SJCRH30 (cell line): ENCODE results near the gene PIK3C2G. TPM values are rescaled to one million over a fixed set of nuclear protein-coding genes. Genes with fewer than 3 reads are reported as not detected.

Source experiments
- DNase-seq, 2 experiments: peaks; one replicate each; pipeline ENCODE4 v3.0.0-alpha.2; 2015 to 2020
- H3K27ac ChIP-seq: fragments of 250-450 bp; sonication (Bioruptor Pico); 2 replicates; pipeline ENCODE4 v1.5.1; 2020; ENCODE audit warnings: mild to moderate bottlenecking, moderate library complexity
- H3K27me3 ChIP-seq: fragments of 250-450 bp; sonication (Bioruptor Pico); 2 replicates; pipeline ENCODE4 v1.5.1; 2020; ENCODE audit warnings: mild to moderate bottlenecking, moderate library complexity
- H3K36me3 ChIP-seq: fragments of 250-450 bp; sonication (Bioruptor Pico); 2 replicates; pipeline ENCODE4 v1.5.1; 2020; ENCODE audit warnings: mild to moderate bottlenecking, moderate library complexity
- H3K4me1 ChIP-seq: fragments of 250-450 bp; sonication (Bioruptor Pico); 2 replicates; pipeline ENCODE4 v1.5.1; 2020; ENCODE audit warnings: mild to moderate bottlenecking, moderate library complexity
- H3K4me3 ChIP-seq: fragments of 250-450 bp; sonication (Bioruptor Pico); 2 replicates; pipeline ENCODE4 v1.5.1; 2020; ENCODE audit warnings: mild to moderate bottlenecking, moderate library complexity
- H3K9me3 ChIP-seq: fragments of 250-450 bp; sonication (Bioruptor Pico); replicated peaks from 2 replicates; pipeline ENCODE4 v1.5.1; 2020; ENCODE audit warnings: mild to moderate bottlenecking, moderate library complexity
- total RNA-seq: library from RNA; depleted of rRNA; stranded (reverse); fragments of >200 nt; shearing (Covaris generic); gene quantifications from 2 replicates; pipeline ENCODE4 v1.2.3, GENCODE V29; 2014

Gene PIK3C2G
- total RNA-seq, 1 experiment from 2014 or later = 0.04 TPM

- Histone ChIP-seq H3K27ac (no peak overlapping the region), H3K27me3 (no peaks in the 10 kb centered on the region), H3K36me3 (no peaks in the 10 kb centered on the region), H3K4me3 (no peak overlapping the region), H3K9me3 (no peaks in the 10 kb centered on the region; the same call in 1 of the 2 replicates), H3K4me1 (no peaks in the 10 kb centered on the region)
- peak in 1 of 2 experiments; percentile 15 for DNase-seq
Measured at GRCh38 chr12:18296909-18297280, 35.6 kb downstream of the PIK3C2G start.

DNA sequence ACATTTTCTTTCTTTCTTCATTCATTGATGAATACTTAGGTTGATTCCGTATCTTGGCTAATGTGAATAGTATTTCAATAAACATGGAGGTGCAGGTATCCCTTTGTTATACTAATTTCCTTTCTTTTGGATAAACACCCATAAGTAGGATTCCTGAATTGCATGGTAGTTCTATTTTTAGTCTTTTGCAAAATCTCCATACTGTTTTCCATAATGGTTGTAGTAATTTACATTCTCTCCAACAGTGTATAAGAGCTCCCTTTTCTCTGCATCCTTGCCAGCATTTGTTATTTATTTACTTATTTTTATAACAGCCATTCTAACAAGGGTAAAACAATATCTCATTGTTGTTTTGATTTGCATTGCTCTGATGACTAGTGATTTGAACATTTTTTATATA, 36.6 kb downstream of the PIK3C2G start:
- Histone ChIP-seq H3K27ac (no peak overlapping the region), H3K36me3 (no peaks in the 10 kb centered on the region), H3K4me1 (no peaks in the 10 kb centered on the region), H3K4me3 (no peak overlapping the region), H3K27me3 (no peaks in the 10 kb centered on the region), H3K9me3 (no peaks in the 10 kb centered on the region; the same call in 1 of the 2 replicates)
- DNase-seq = no peak

GRCh38 chr12:18302809-18303430, 41.6 kb downstream of the PIK3C2G start:
- no peak for DNase-seq
- no peaks in the 10 kb centered on the region for H3K36me3 ChIP-seq
- no peaks in the 10 kb centered on the region; the same call in 1 of the 2 replicates for H3K9me3 ChIP-seq
- H3K27me3 ChIP-seq = no peaks in the 10 kb centered on the region
- H3K27ac ChIP-seq = no peak overlapping the region; the same call in 1 of the 2 replicates
- H3K4me1 ChIP-seq = peaks cover 9% of the 10 kb centered on the region
- no peak overlapping the region for H3K4me3 ChIP-seq

- H3K4me1 ChIP-seq = peaks cover 9% of the 10 kb centered on the region
- H3K27me3 ChIP-seq = no peaks in the 10 kb centered on the region
- no peaks in the 10 kb centered on the region for H3K36me3 ChIP-seq
- peak overlapping the region; percentile 85 for H3K27ac ChIP-seq
- H3K4me3 ChIP-seq = no peak overlapping the region
- DNase-seq = peak in 1 of 2 experiments; percentile 50
- H3K9me3 ChIP-seq = no peaks in the 10 kb centered on the region; the same call in 1 of the 2 replicates
Measured at GRCh38 chr12:18304609-18305008, 43.3 kb downstream of the PIK3C2G start.

- no peak overlapping the region for H3K4me3 ChIP-seq
- no peak for DNase-seq
- no peaks in the 10 kb centered on the region for H3K27me3 ChIP-seq
Measured at GRCh38 chr12:18306311-18306710, 45.0 kb downstream of the PIK3C2G start.

DNA sequence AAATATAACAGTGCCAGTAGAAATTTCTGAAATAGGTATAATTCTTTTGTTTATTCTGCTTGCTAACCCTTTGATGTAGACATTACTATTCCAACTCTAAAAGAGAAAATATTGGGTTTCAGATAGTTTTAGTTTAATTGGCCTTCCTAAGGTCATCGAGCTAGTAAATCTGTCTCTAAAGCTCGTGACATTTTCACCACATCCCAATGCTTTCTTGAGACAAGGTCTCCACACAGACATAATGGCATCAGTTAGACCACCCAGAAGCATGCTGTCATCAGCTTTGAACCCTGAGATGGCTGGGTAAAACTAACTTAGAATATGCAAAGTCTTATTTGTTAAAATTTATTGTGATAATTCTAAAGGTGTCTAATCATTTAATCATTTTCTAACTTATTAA, 52.0 kb downstream of the PIK3C2G start:
- peak overlapping the region; percentile 4; the same call in 1 of the 2 replicates for H3K27ac ChIP-seq
- no peak overlapping the region for H3K4me3 ChIP-seq
- H3K4me1 ChIP-seq = peaks cover 10% of the 10 kb centered on the region; the same call in 1 of the 2 replicates
- no peaks in the 10 kb centered on the region for H3K36me3 ChIP-seq
- H3K27me3 ChIP-seq = no peaks in the 10 kb centered on the region
- H3K9me3 ChIP-seq = 0 out of 2 replicates have a peak, but pooled peaks cover 4% of the 10 kb centered on the region
- DNase-seq = peak; percentile 34 to 58

More at GRCh38 chr12:18306311-18306710, 45.0 kb downstream of the PIK3C2G start:
- Histone ChIP-seq H3K4me1 (peaks cover 9% of the 10 kb centered on the region), H3K36me3 (no peaks in the 10 kb centered on the region), H3K9me3 (no peaks in the 10 kb centered on the region), H3K27ac (peak overlapping the region; percentile 85; the same call in 1 of the 2 replicates)

- peak; percentile 48 to 75 for DNase-seq
- no peak overlapping the region; the same call in 1 of the 2 replicates for H3K27ac ChIP-seq
- peaks cover 7% of the 10 kb centered on the region; the same call in 1 of the 2 replicates for H3K4me1 ChIP-seq
- no peaks in the 10 kb centered on the region for H3K36me3 ChIP-seq
- H3K9me3 ChIP-seq = no peaks in the 10 kb centered on the region; the same call in none of the 2 replicates
- no peaks in the 10 kb centered on the region for H3K27me3 ChIP-seq
- no peak overlapping the region for H3K4me3 ChIP-seq
Measured at GRCh38 chr12:18320036-18320617, 58.8 kb downstream of the PIK3C2G start.

GRCh38 chr12:18320976-18321375, 59.7 kb downstream of the PIK3C2G start:
- no peak for DNase-seq
- H3K4me1 ChIP-seq = peaks cover 7% of the 10 kb centered on the region; the same call in 1 of the 2 replicates
- H3K27ac ChIP-seq = no peak overlapping the region
- H3K4me3 ChIP-seq = no peak overlapping the region
- H3K9me3 ChIP-seq = no peaks in the 10 kb centered on the region; the same call in none of the 2 replicates
- H3K27me3 ChIP-seq = no peaks in the 10 kb centered on the region
- H3K36me3 ChIP-seq = no peaks in the 10 kb centered on the region

- Histone ChIP-seq H3K9me3 (no peaks in the 10 kb centered on the region; the same call in none of the 2 replicates), H3K36me3 (no peaks in the 10 kb centered on the region), H3K4me3 (no peak overlapping the region), H3K4me1 (peaks cover 7% of the 10 kb centered on the region; the same call in 1 of the 2 replicates), H3K27me3 (no peaks in the 10 kb centered on the region), H3K27ac (no peak overlapping the region)
- no peak for DNase-seq
Measured at GRCh38 chr12:18323159-18323558, 61.8 kb downstream of the PIK3C2G start.

- no peak for DNase-seq
- Histone ChIP-seq H3K27me3 (no peaks in the 10 kb centered on the region), H3K27ac (no peak overlapping the region), H3K9me3 (no peaks in the 10 kb centered on the region; the same call in 1 of the 2 replicates), H3K4me1 (no peaks in the 10 kb centered on the region), H3K36me3 (no peaks in the 10 kb centered on the region), H3K4me3 (no peak overlapping the region)
Measured at GRCh38 chr12:18327036-18327435, 65.7 kb downstream of the PIK3C2G start.

DNA sequence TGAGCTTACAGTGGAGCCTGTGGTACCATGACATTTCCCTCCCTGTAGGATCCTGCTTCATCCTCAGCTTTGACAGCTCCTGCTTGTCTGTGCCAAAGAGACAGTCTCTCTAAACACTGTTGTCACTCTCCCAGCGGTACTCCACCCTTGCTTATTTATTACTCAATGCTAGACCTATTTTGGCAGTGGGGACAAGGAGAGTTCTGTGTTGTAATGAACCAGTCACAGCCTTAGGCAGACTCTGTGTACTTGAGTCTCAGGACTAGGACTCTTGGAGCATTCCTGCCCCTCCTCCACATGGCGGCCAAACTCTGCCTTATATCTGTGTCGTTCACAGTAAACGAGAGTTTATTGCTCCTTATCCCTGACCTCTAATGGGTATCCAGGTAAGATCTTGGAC, 70.9 kb downstream of the PIK3C2G start:
- DNase-seq = no peak

GRCh38 chr12:18339633-18340032, 78.3 kb downstream of the PIK3C2G start:
- H3K4me1 ChIP-seq = no peaks in the 10 kb centered on the region
- no peaks in the 10 kb centered on the region for H3K36me3 ChIP-seq
- H3K9me3 ChIP-seq = no peaks in the 10 kb centered on the region
- H3K27ac ChIP-seq = no peak overlapping the region
- H3K4me3 ChIP-seq = no peak overlapping the region
- H3K27me3 ChIP-seq = no peaks in the 10 kb centered on the region
- DNase-seq = no peak

More for the DNA sequence above, 70.9 kb downstream of the PIK3C2G start:
- no peak overlapping the region for H3K27ac ChIP-seq
- H3K4me1 ChIP-seq = no peaks in the 10 kb centered on the region
- H3K4me3 ChIP-seq = no peak overlapping the region
- no peaks in the 10 kb centered on the region for H3K27me3 ChIP-seq
- H3K36me3 ChIP-seq = no peaks in the 10 kb centered on the region
- H3K9me3 ChIP-seq = no peaks in the 10 kb centered on the region

- H3K4me3 ChIP-seq = no peak overlapping the region
- H3K36me3 ChIP-seq = no peaks in the 10 kb centered on the region
- H3K9me3 ChIP-seq = no peaks in the 10 kb centered on the region
- H3K4me1 ChIP-seq = no peaks in the 10 kb centered on the region
- no peaks in the 10 kb centered on the region for H3K27me3 ChIP-seq
- no peak overlapping the region for H3K27ac ChIP-seq
- DNase-seq = no peak
Measured at GRCh38 chr12:18340186-18340585, 78.9 kb downstream of the PIK3C2G start.

DNA sequence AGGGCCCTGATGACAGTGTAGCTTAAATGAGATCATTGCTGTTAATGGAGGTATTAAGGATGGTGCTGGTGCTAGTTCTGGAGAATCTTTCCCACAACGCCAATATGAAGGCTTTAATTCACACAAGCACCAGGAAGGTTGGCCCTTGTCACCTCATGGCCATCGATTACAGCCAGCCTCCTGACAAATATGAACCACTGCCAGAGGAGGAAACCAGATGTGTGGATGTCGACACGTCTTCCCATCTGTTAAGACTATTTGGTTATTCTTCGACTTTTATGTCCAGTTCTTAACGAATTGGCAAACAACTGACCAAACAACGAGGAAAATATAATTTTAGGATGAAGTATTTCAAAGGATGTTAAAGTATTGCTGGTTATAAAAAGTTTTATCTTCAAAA, 79.5 kb downstream of the PIK3C2G start:
- H3K36me3 ChIP-seq = no peaks in the 10 kb centered on the region
- H3K4me1 ChIP-seq = no peaks in the 10 kb centered on the region
- no peak overlapping the region for H3K4me3 ChIP-seq
- no peaks in the 10 kb centered on the region for H3K9me3 ChIP-seq
- H3K27me3 ChIP-seq = no peaks in the 10 kb centered on the region
- no peak for DNase-seq
- no peak overlapping the region for H3K27ac ChIP-seq

DNA sequence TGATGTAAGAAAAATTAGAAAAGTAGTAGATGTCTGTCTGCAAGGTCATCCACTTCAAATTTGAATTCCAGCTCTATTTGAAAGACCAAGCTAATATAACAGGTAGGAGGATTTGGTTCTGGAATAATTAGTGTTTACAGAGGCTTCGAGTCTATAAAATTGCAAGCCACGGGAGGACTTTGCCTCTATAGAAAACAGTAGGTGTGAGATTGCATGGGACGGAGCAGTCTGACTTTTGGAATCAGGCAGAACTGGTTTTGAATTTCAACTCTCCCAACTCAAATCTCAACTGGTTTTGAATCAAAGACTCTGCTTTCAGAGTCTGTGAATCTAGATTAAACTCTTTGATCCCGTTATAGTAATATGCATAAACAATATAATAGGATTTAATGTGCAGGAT, 82.4 kb downstream of the PIK3C2G start:
- Histone ChIP-seq H3K27me3 (no peaks in the 10 kb centered on the region), H3K36me3 (no peaks in the 10 kb centered on the region), H3K9me3 (no peaks in the 10 kb centered on the region), H3K4me3 (no peak overlapping the region), H3K27ac (no peak overlapping the region), H3K4me1 (no peaks in the 10 kb centered on the region)
- DNase-seq = no peak
